Thyroid gland (tissue), 4 donors: Measurements from ENCODE around the gene KRTAP24-1.

Experiments
- POLR2A ChIP-seq, 2 donors: fragments of 450-650 bp; IDR thresholded peaks; one replicate each; pipeline ENCODE4 v1.6.1; 2017; ENCODE audit warnings: antibody characterized with exemption in 2 of 2, mild to moderate bottlenecking in 2 of 2, moderate library complexity in 1 of 2
- TF ChIP-seq, protein P1 (sequence below), 6 experiments: fragments of 200-600 bp in 3 of 6; fragments of 450-650 bp in 3 of 6; sonication (generic) in 3 of 6; IDR thresholded peaks; one replicate each; pipeline ENCODE4 v1.5.1; 2016 to 2019; ENCODE audit warnings: antibody characterized with exemption in 6 of 6, mild to moderate bottlenecking in 2 of 6, inconsistent platforms in 1 of 6, moderate library complexity in 1 of 6

DNA sequence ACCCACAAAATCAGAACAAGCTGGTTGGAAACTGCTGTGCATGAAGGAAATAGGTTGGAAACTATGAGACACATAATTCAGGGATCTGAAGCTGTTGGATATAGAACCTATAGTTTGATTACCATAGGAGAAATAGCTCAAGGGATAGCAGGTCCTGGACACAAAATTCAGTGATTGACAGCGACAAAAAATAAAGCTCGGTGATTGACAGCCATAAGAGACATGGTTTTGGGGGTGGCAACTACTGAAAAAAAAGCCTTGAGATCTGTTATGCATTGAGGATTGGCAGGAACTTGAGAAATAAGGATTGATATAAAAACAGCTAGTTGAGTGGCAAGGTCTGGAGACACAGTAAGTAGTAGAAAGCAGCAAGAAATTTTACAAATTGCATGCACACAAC, 6.5 kb upstream of the KRTAP24-1 start, which contains the start of gene KRTAP25-1:
- TF ChIP-seq, protein P1, sequence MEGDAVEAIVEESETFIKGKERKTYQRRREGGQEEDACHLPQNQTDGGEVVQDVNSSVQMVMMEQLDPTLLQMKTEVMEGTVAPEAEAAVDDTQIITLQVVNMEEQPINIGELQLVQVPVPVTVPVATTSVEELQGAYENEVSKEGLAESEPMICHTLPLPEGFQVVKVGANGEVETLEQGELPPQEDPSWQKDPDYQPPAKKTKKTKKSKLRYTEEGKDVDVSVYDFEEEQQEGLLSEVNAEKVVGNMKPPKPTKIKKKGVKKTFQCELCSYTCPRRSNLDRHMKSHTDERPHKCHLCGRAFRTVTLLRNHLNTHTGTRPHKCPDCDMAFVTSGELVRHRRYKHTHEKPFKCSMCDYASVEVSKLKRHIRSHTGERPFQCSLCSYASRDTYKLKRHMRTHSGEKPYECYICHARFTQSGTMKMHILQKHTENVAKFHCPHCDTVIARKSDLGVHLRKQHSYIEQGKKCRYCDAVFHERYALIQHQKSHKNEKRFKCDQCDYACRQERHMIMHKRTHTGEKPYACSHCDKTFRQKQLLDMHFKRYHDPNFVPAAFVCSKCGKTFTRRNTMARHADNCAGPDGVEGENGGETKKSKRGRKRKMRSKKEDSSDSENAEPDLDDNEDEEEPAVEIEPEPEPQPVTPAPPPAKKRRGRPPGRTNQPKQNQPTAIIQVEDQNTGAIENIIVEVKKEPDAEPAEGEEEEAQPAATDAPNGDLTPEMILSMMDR (IDR thresholded peaks at IDR 0.05), result no peak
- no peak for TF ChIP-seq POLR2A (IDR thresholded peaks at IDR 0.05)
